GM18868 (cell line): Measurements from ENCODE around the gene ZNF385D.

Experiments used
- ATAC-seq: cut with Tn5 transposase; IDR thresholded peaks from one replicate; pipeline ENCODE4 v1.9.1; 2021; ENCODE audit warnings: mild to moderate bottlenecking, moderate library complexity; ENCODE audit not compliant: unreplicated experiment

Gene ZNF385D, protein sequence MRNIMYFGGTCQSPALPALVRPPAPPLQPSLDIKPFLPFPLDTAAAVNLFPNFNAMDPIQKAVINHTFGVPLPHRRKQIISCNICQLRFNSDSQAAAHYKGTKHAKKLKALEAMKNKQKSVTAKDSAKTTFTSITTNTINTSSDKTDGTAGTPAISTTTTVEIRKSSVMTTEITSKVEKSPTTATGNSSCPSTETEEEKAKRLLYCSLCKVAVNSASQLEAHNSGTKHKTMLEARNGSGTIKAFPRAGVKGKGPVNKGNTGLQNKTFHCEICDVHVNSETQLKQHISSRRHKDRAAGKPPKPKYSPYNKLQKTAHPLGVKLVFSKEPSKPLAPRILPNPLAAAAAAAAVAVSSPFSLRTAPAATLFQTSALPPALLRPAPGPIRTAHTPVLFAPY

DNA sequence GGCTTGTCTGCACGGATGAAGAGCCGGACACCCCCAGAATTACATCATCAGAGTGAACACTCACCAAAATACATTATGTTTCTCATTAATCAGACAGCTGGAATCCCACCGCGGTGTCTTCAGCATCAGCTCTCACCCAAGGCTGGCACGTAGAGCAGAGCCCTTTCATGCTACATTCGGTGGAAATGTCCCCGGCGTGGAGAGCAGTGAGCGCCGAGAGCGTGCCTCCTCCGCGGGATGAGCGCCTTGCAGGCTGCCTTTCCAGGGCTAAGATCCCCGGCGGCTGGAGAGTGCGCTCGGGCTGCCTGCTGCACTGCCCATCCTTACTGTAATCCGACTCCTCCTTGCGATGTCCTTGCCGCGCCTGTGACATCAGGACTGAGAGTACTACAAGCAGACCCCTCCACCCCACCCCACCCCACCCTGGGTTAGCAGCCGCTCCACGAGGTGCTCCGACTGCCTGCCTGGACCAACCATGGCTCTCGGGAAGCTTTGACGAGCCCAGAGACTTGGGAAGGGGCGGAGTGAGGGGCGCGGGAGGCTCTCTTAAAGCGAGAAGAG is at the start of gene ZNF385D:
Gene ZNF385D, minus strand, starts transcription at position 380 of the 561 bp plus-strand sequence. Its CDS starts 294 bp downstream, at position 86.
- ATAC-seq, result no peak

DNA sequence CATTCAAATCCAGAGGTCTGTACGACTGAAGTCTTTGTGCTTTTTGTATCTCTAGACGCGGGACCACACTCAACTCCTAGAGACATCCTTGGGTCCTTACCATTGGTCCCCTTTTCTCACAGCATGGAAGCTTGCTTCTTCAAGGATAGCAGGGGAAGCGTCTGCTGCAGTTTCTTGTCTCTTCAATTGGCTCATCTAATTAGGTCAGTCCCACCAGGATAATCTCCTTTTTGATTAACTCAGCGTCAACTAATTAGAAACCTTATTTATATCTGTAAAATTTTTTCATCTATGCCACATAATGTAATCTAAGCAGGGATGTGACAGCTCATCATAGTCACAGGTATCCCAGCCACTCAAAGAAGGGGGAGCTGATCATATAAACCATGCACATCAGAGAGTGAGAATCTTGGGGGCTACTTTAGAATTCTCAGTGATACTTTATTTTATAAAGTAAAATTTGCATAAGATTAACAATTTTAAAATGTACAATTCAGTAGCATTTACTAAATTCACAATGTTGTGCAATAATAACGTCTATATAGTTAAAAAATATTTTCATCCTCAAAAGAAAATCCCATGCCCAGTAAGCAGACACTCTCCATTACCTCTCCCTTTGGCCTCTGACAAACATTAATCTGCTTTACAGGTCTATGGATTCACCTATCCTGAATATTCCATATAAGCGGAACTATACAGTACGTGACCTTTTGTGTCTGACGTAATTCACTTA is 47.5 kb upstream of the ZNF385D start:
- ATAC-seq, result no peak

DNA sequence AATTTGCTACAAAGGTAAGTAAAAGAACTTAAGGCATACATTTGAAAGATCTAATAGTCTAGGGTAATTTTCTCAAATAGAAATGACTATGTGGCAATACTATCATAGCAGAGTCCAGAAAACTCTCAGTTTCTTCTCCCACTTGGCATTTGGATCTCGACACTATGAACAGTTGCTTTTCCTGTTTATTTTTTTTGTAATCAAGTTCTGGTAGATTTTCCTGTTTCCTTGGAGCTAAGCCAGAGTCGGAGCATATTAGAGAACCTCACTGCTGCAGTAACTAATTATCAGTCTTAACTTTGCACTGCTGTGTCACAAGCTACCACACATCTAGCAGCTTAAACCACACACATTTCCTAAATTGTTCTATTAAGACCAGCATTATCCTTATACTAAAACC is 44.9 kb upstream of the ZNF385D start:
- ATAC-seq, result no peak

DNA sequence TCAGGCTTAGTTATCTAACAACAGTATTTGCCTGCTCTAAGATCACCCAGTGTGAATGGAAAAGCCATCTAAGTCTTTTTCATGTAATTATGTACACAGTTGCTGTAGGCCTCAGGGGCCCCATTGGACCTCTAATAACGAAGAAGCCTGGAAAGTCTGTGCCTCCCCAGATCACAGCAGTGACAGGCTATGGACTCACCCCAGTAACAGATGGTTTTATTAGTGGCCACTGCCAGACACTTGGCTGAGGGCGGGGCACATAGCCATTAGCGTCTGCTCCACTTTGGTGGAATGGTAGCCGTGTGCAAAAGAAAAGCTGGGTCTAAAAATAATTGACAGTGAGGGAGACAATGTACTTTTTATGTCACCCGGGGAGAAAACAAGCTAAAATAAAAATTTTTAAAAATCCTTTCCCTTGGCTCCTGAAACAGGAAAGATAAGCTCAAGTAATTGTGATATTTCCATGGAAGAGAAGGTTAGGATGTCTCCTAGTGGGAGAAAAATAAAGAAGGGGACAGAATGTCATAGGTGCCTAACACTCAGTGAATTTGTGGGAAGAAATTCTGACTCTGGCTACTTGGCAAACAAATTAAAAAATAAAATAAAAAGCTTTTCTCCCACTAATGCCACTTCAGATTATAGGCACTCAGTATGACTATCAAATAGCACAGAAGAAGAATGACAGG is 44.3 kb upstream of the ZNF385D start:
- no peak for ATAC-seq

DNA sequence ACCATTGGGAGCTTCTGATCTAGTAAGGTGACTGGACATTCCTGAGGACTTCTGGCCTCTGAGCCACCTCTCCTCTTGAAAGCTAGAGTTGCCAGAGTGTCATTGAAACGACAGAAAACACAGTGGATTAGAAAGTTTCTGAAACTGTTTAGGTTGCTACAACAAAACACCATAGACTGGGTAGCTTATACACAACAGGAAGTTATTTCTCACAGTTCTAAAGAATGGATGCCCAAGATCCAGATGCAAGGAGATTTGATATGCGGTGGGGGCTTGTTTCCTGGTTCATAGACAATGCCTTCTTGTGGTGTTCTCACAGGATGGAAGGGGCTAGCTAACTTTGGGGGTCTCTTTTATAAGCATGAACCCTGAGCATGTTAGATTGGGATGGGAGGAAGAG is 43.3 kb upstream of the ZNF385D start:
- ATAC-seq, result no peak

DNA sequence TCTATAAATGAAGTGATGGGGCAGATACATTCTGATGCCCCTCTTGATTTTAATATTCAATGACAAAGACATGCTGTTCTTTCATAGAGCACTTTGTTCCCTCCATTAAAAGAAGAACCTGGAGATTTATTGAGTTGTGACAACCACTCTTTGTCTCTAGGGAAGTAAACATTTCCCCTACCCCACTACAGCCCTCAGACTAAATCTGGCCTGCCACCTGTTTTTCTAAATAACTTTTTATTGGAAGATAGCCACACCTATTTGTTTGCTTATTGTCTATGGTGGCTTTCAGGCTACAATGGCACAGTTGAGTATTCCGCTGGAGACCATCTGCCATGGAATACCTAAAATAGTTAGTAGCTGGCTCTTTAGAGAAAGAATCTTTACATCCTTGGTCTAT is 41.2 kb upstream of the ZNF385D start:
- no peak for ATAC-seq

DNA sequence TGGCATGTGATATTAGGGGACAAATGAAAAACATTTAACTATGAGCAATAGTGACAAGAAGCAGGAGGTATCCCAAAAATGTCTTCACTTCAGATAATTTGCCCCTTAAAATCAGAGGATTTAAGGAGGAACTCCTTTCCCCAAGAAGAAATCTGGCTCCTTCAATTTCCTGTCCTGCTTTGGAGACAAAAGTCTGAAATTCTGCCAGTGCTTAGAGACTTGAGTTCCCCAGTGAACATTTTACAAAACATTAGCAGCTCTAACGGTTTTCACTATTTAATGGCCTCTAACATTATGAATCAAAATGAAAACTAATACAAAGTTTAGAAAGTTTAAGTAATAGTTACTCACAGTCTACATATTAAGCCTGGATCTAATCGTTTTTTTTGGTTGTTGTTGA is 40.3 kb upstream of the ZNF385D start:
- ATAC-seq, result no peak

DNA sequence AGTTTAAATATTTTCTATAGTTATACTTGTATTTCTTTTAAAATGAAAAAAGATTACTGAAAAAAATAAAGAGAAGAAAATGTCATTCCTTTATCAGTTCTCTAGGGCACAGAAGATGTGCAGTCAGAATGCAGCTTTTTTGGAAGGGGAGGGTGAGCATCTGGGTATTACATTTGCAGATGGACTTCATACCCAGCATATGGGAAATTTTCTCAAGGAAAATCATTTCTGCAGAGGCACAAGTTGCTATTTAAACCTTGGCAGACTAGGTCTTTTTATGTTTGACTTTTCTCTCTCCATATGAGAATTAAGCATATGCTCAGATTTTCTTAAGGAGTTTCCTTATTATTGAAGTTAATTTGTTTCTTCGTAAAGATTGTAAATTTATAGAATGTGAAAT is 39.5 kb upstream of the ZNF385D start:
- ATAC-seq, result no peak

DNA sequence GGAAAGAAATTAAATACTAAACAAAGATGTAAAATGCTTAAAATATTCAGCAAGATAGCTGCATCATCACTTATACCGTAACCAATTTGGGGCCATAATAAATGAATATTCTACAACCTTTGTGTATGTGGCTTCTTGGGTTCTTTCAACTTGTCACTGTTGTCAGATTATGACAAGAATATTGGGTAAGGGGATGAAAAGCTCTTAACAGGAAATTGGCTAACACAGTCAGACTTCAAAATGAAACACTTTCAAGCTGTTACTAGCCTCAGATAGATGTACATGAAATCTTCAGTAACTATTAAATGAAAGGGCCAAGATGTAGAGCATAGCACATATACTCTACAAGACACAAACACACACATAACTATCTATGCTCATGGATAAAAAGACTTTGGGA is 38.7 kb upstream of the ZNF385D start:
- ATAC-seq, result no peak

DNA sequence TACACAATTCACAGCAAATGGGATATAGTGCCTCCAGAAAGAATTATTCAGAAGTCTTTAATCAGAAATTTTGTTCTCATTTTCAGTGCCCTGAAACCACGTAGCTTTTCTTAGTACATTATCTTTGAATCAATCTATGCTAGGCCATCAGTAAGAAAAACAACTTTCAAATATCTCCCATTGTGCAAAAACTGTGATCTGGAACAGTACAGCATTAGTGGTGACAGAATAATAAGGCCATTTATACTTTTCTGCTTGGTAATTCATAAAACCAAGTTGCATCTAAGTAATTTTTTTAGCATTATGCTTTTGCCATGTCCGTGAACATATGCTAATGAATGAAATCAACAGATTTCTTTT is 35.4 kb upstream of the ZNF385D start:
- ATAC-seq, result no peak

DNA sequence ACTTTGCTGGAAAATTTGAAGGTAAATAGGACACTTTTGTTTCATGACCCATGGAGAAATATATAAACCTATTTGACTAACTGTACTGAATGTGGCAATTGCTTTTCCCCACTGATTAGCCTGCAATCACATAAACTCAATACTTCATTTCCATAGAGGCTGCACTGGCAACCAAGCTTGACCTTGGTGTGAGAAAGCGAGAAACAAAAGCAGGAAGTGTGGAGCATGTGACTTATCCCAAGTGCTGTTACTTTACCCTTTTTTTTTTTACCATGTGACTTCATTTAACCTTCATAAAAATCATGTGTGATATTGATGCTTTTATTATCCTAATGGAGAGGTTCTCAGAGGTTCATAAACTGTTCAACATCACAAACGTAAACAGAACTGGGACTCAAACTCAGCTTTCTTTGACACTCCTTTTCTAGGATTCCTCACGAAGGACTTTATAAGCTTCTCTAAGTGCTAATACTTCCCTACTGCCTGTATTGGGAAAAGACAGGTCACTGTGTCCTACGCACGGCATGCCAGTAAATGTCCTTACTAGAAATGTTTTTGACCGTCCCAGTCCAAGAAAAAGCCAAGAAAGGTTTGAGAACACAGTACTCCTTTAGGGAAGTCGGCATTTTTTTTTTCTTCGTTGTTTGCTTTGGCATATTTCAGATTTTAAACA is 34.9 kb upstream of the ZNF385D start:
- peak; percentile 46 for ATAC-seq

DNA sequence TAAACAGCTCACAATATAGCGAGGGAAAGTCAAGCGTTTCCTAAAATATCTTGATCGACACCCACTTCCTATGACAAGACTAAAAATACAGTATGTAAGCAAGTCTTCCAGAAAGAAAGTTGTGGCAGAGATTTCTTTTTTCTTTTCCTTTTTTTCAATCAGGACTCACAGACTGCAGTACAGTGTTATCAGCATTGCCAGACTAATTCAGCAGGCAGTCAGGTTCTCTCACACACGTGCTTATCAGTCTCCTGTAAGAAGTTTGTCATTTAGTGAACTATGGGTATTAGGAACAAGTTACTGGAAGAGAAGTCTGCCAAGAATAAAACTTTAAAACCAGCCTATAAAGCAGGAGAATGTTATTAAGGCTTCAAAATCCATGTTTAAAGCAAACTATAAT is 32.8 kb upstream of the ZNF385D start:
- no peak for ATAC-seq

DNA sequence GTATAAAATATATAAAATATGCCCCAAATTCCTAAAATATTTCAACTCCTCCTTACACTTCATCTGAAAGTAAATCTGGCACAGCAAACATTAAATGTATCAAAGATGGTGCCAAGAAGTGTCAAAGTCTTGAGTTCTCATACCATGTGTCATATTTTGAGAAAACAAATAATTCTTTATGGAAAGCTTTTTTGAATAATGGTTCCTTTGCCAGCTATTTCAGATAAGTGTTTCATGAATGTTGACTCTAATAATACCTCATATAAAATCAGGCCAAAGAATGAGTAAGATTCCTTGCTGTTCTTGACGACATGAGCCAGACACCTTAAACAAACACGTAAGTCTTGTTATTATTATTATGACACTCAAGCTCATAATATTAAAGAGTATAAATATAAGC is 30.3 kb upstream of the ZNF385D start:
- ATAC-seq, result no peak

DNA sequence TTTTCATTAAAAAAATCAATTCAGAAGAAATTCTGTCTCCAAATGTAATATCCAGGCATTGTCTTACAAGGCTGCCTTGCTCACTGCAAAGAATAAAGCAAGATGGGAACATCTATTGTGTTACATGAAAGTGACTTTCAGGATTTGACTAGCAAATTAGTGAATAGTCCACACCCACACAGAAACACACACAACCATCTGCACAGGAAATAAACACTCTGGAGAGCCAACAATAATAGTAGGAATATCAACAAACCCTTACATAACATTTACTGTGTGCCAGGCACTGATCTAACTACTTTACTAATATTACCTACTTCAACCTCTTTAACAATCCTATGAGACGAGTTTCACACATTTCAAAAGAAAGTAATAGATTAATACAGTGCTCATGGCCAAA is 28.9 kb upstream of the ZNF385D start:
- ATAC-seq, result no peak

DNA sequence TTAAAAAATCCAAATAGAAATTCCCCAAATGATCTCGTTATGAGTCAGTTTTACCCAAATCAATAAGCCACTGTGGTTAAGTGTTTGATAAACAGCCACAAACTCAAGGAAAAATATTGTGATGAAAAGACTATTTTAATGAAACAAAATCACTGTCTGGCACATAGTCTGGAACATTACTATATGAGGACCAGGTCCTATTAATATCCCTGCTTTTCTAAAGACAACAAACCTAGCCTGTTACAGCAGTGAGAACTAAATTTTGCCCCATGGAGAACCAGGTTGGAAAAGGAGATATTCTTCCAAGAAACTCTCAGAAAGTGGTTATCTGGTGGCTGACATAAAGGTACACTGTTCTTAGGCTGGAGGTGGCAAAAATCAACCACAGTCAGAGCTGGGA is 27.7 kb upstream of the ZNF385D start:
- ATAC-seq, result no peak

DNA sequence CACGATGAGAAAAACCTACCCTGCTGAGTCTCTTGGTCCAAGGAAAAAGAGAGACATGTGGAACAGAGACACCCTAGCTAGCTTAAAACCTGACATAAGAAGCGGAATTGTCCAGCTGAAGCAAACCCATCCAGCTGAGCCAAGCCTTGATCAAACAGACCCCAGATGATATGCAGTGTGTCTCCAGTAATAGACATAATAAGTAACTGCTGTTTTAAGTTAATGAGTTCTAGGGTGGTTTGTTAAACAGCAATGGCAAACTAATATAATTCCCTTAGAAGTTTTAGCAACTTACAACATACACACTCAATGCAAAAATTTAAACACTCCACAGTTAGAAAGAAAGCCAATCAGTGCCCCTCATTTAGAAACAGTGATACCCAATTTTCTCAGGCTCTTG is 26.8 kb upstream of the ZNF385D start:
- no peak for ATAC-seq

DNA sequence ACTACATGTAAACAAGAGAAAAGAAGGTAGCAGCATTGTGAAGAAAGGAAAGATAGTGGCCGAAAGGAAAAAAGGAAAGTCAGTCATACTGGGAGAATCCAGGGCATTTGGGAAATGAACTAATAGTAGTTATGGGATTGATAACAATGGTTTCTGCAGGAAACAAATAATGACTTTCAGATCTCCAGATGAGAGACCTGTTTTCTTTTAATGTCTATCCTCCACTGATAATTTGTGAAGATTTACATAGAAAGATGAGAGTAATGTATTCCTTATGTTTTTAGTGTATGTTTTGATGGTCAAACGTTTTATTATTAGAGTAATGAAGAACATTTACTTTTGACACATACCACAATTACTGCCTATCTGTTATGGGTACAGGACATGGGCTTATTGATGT is 15.0 kb upstream of the ZNF385D start:
- no peak for ATAC-seq

DNA sequence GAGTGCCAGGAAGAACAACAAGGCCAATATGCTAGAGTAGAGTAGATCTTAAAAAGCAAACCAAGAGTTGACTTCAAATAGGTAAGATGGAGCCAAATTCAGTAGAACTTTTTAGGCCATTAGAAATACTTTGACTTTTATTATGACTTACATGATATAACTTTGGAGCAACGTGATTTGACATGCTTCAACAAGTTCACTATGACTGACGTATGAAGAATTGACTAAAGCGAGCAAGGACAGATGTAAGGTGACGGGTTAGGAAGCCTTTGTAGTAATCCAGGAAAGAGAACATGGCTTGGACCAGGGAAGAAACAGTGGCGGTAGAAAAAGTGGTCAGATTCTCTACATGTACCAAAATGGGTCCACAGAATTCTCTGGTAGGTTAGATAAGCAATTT is 4.9 kb upstream of the ZNF385D start:
- no peak for ATAC-seq

DNA sequence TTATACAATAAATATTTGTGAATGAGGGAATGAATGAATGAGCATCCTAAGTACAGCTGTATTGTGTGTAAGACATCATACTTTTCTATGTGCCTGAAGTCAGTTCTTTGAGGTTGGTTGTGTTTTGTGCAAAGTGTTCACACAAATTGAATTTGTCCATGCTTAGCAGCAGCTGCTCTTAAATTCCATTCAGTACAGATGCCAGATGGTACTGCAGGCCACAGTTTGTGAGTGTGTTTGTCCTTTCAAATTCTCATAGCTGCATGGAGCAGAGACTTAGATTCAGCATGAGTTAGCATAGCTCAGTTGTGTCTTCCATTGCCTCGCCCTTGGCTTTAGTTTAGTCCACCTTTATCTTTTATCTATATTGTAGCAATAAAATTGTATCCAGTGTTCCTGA is 3.8 kb upstream of the ZNF385D start:
- no peak for ATAC-seq

DNA sequence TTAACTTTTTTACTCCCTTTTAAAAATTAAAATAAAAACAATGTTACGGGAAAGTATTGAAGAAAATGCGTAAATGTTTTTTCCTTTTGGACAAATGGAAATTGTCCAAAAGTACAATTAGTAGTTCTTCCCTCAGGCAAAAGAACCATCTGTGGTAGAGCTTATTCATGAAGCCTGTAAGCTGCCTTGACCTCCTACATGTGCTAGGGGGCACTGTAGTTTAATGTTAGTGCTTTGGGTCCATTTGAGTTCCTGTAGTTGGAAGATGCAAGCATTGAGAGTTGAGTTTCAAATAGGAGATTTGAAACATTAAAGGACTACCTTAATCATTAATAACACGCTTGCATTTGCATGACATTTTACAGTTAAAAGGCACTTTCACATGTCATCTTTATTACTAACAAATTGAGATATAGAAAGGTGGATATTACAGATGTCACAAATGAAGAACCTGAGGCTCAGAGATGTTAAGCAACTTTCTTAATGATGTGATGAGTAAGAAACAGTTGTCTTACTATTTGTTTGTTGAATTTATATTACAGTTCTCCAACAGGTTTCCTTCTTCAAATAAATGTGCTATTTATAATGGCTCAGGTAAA is 1.8 kb upstream of the ZNF385D start:
- ATAC-seq, result peak; percentile 86

DNA sequence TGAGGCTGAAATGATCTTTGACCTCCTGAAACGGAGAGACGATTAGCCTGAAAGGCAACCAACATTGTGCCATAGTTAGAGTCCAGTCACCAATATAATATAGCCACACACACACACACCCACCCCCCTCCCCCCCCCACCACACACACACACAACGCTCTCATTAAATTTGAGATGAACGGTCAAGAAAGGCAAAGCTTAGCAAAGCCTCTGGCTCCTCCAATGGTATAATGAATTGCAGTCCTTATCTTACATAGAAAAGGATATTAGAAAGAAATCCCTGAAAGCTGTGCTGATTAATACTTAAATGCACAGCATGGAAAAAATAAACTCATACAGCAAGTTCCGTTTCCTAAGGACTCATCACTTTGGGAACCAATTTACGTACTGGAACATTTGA is 876 bp upstream of the ZNF385D start:
- no peak for ATAC-seq
